HG03558 (cell line): ENCODE measurements around the gene CBX4.

ENCODE experiments used
- ATAC-seq: cut with Tn5 transposase; IDR thresholded peaks from one replicate; pipeline ENCODE4 v1.9.1; 2021; ENCODE audit warnings: moderate number of reproducible peaks; ENCODE audit not compliant: unreplicated experiment; ENCODE audit errors: extremely low read depth

The CBX4 gene

DNA sequence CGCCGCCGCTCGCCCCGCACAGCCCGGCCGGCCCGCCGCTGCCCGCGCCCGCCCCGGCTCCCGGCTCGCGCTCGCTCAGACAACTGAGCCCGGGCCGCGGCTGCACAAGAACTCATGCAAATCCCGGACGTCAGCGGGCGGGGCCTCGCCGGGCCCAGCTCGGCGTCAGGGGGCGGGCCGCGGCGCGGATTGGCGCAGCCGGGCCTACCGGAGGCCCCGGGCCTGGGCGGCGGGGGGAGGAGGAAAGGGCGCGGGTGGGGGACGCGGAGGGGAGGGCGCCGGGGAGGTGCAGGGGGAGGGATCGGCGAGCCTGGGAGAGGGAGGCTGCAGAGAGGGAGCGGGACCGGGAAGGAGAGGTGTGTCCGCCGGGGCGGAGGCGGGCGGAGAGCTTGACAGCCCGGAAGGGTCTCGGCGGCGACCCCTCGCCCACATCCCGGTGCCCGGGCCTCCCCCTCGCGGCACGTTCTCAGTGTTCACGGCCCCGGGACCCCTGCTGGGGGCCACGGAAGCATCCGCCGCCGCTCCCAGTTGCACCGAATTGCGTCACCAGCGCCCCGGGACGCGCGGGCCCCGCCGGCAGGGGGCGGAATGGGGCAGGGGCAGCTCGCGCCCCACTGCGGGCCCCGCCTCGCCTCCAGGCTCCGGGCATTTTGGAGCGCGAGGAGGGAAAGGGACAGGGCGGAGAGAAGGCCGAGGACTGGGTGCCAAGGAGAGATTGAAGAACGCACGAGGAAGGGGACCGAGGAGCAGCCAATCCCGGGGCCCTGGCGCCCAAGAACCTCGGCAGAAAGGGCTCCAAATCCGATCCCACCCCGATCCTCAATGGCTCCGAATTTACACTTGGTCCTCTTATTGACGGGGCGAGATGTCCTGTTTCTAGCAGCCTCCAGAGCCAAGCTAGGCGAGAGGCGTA, at the start of gene CBX4:
CBX4 (minus strand) TSS at position 85 of the 913 bp plus-strand sequence. CDS start 189 bp downstream, outside the sequence.
- ATAC-seq, result no peak

DNA sequence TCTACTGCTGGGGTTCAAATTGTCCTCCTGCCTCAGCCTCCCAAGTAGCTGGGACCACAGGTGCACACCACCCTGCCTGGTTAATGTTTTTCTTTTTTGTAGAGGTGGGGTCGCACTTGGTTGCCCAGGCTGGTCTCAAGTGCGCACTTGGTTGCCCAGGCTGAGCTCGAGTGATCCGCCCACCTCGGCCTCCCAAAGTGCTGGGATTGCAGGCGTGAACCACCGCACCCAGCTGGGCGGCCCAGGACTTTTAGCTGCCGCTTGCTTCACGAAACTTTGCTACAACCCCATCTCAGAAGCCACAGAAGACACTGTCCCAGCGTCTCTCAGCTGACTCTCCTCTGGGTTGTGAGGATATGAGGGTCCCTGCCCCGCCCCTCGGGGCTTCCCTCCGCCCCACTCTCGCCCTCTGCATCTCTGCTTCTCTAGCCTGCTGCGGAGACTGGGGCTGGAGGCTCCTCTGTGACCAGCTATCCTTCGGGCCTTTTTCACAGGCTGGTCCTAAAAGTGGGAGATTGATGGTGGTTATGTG, 48.8 kb upstream of the CBX4 start:
- ATAC-seq, result no peak

DNA sequence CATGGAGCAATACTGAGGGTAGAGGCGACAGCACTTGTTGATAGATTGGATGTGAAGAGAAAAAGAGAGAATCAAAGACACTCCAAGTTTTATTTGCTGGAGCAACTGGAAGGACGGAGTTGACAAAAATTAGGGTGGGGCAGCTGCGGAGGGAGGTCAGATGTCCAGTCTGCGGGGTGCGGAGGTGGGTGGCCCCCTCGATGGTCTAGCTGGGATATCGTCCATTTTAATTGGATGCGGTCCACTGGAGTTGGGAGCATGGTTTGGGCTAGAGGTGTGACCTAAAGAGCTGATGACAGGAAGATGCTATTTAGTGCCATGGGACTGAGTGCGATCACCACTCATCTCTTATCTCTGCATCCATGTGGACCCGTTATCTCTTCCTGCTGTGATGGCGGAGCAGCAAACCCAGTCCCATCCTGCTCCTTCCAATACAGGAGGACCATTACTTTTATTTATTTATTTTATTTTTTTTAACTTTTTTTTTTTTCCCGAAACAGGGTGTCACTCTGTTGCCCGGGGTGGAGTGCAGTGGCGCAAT, 48.3 kb upstream of the CBX4 start:
- ATAC-seq, result no peak

DNA sequence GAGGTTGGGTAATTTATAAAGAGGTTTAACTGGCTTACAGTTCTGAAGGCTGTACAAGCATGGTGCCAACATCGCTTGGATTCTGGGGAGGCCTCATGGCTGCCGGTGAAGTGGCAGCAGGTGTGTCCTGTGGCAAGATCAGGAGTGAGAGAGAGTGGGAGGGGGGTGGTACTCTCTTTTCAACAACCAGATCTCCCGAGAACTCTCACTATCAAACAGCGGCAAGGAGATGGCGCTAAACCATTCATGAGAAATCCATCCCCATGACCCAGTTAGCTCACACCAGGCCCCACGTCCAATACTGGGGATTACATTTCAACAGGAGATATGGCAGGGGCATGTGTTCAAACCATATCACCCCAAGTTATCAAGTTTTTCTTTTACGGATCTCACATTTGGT, 44.0 kb upstream of the CBX4 start:
- no peak for ATAC-seq

DNA sequence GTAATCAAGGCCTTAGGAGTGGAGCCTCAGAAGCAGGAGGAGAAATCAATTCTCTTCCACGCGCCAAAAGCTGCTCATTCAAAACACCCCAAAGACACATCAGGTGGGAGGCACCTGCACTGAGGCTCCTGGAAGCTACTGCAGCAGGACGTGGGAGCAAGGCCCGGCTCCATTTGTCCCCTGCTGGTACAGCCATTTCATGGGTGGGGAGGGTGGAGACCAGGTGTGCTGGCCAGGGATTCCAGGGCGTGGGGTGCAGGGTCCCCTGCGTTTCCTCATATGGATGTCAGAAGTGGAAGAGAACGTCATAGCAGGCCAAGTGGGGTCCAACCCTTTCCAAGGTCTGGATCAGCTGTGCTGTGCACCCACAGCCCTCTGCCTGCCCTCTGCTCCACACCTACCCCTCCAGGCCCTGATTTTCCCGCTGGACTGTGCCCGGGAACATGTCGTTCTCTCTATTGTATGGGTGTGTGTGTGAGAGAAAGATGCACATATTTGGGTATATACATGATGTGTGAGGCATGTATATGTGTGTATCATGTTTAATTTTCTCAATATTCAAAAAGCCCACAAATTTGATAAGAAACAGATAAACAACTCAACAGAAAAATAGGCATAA, 39.2 kb upstream of the CBX4 start:
- ATAC-seq, result no peak

DNA sequence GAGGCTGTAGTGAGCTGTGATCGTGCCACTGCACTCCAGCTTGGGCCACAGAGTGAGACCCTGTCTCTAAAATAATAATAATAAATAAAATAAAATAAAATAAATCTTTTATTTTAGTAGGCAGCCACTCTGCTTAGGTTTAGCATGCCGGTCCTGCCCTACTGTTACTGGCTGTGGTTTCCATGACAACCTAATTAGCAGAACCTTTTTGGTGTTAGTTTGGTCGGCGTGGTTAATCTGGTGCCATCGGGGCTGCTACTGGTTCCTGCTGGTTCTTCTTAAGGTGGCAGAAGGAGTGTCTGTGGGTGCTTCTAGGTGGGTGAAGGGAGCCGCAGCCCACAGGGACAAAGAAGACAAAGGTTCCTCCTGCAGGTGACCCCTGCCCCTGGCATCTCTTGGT, 37.8 kb upstream of the CBX4 start:
- ATAC-seq, result no peak

DNA sequence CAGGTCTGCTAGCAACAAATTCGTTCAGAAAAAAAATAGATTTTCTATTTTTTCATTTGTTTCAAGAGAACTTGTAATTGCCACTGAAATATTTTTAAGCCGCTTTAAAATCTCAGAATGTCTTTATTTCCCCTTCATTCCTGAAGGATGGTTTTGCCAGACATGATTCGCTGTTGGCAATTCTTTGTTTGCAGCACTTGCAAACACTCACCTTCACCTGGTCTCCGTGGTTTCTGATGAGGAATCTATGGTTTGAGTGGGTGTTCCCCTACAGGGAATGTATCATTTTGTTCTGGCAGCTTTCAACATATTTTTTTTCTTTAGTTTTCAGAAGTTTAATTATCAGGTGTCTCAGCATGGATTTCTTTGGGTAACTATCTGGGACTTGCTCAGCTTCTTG, 36.3 kb upstream of the CBX4 start:
- no peak for ATAC-seq

DNA sequence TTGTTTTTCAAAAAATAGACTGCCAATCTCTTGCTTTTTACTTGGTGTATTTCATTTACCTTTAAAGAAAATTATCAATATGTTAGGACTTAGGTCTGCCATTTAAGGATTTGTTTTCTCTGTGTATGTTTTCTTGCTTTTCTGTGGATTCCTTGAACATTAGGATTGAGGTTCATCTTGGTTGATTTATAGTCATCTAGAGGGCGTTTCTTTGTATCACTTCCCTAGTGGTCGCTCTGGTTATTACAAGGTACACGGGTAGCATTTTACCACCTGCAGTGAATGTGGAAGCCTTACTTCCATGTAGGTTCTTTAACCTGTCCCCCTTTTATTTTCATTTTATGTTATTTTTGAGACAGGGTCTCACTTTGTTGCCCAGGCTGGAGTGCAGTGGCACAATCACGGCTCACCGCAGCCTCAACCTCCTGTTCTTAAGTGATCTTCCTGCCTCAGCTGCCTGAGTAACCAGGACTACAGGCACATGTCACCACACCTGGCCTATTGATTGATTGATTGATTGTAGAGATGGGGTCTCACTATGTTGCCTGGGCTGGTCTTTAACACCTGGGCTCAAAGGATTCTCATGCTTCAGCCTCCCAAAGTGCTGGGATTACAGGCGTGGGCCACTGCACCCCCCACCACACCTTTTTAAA, 35.2 kb upstream of the CBX4 start:
- ATAC-seq, result no peak

DNA sequence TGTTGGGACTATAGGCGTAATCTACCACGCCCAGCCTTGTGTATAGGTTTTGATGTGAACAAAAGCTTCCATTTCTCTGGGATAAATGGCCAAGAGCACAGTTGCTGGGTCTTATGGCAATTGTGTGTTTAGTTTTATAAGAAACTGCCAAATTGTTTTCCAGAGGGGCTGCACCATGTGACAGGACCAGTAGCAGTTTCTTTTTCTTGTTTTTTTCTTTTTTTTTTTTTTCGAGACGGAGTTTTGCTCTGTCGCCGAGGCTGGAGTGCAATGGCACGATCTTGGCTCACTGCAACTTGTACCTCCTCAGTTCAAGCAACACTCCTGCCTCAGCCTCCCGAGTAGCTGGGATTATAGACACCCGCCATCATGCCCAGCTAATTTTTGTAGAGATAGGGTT, 34.3 kb upstream of the CBX4 start:
- no peak for ATAC-seq

DNA sequence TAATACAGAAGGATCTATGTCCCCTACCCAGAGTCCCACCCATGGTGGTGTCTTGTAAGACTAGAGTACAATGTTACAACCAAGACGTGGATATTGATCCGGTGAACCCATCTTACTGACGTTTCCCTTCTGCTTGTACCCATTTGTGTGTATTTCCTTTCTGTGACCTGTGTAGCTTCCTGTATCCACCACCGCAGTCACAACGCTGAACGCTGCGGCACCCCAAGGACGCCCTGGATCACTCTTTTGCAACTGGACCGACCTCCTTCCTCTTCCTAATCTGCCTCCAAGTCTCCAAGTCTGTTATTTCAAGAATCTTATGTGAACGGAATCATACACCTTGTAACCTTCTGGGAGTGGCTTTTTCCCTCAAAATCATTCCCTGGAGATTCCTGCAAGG, 33.5 kb upstream of the CBX4 start:
- no peak for ATAC-seq

DNA sequence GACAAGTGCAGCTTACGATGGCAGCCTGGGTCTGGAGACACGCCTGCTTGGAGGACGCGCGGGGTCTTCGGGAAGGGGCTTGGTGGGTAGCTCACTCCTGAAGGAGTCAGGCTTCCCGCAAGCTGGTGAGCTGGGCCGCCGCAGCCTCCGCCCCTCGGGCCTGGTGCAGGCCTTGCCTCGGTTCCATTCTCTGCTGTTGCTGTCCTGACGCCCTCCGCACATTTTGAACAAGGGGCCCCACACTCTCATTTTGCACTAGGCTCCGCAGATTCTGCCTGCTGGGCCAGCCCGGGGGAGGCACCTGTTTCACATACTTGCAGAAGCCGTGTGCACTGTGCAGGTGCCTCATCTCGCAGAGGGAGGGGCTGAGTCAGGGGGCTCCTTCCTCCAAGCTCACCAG, 31.9 kb upstream of the CBX4 start:
- ATAC-seq, result no peak

DNA sequence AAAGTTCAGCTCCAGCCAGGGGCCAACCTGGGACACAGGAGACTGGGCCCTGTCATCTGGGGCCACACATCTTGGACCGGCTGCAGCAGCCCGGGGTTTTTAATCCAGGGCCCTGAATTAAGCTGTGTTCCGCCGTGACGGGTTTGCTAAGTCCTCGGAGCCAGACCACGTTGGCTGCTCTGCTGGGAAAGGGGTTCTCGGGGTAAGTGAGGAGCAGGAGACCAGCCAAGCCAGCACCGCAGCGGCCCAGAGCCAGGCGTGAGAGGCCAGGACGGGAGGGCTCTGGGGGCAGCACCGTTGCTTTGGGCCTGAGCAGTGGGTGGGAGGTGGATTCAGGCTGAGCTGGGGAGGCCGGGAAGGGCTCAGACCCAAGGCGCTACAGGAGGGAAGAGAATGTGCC, 31.3 kb upstream of the CBX4 start:
- ATAC-seq, result no peak

DNA sequence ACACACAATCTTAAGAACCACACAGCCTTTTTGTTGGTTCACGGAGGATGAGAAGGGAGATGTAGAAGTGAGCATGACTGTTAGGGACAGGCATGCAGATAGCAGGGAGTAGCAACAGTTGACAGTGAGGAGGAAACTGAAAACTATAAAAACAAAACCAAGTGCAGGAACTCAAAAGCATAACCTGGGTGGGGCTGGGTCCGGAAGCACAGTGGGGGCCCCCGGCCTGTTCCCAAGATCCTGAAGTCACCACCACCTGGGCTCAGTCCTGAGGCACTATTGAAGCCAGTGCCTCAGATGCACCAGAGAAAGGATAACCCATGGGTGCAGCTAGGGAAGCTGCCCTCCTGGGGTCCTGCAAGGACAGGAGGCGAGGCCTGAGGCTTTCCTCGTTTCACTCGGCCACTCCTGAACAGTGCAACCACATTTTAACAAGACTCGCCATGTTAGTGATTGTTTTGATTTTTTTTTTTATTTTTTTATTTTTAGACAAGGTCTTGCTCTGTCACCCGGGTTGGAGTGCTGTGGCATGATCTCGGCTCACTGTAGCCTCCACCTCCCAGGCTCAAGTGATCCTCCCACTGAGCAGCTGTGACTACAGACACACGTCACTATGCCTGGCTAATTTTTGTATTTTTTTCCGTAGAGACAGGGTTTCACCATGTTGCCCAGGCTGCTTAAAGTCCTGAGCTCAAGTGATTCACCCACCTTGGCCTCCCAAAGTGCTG, 27.7 kb upstream of the CBX4 start:
- no peak for ATAC-seq

DNA sequence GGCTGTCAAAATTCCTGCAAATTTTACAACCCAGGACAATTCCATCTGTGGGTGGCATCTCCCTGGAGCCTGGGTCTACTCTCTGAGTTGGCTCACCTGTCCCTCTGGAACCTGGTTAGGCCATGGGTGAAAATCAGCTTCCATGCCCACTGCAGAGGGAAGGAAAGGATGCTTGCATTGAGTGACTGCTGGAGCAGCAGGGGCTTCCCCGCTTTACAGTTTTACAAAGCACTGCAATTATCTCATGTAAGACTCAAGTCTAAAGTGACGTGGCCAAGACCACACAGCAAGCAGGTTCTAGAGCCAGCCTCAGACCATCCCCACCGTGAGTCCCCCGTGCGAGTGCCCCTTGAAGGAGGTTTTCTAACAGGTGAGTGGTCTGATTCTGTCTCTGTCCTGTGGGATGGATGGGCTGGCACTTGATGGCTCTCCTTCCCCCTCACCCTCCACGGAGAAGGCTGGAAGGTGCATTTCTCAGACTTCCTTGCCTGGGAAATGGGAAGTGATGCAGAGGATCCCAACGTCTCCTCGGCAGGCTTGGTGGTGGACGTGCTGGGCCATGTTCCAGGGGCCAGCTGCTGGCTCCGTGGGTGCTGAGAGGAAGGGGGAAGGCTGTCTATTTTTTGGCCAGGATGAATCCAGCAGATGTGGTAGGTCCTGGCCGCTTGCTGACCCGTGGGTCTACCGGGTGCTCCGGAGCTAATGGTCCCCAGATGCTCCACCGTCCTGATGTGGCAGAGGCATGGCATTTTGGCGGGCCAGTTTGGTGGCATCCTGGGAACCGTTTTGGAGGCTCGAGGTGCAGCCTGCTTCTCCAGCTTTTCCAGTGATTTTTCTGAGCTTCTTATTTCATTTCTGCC, 26.3 kb upstream of the CBX4 start:
- no peak for ATAC-seq

DNA sequence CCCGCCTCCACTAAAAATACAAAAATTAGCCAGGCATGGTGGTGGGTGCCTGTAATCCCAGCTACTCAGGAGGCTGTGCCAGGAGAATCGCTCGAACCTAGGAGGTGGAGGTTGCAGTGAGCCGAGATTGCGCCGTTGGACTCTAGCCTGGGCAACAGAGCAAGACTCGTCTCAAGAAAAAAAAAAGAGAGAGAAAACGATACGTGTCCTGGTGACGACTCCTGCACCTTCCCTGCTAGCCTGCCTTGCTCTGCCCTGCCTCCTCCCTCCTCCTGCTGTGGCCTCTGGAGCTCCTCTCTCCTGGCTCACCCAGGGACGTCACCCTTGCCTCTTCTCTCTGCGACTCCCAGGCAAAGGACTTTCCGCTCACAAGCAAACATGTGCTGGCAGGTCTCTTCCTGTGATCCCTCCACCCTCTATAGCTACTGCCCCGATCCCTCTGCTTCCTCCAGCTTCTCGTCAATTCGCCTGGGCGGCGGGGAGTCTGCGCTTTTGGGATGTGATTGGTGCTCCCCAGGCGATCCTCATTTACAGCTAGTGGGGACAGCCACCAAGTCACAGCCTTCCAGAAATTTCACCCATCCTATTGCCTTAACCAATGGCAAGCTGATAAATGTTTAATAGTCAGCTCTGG, 25.5 kb upstream of the CBX4 start:
- no peak for ATAC-seq

DNA sequence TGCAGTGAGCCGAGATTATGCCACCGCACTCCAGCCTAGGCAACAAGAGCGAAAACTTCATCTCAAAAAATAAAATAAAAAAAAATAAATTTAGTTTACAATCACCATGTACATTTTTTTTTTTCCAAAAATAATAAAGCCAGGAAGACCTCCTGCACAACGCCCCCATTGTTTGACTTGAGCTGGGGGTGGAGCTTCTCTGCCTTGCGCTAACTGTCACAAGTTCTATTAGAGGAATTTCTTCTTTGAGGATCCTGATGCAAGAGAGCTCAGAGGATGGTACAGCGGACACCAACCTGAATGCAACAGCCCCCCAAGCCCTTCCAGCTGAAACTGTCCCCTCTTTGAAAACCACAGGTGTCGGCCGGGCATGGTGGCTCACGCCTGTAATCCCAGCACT, 24.9 kb upstream of the CBX4 start:
- ATAC-seq, result no peak

DNA sequence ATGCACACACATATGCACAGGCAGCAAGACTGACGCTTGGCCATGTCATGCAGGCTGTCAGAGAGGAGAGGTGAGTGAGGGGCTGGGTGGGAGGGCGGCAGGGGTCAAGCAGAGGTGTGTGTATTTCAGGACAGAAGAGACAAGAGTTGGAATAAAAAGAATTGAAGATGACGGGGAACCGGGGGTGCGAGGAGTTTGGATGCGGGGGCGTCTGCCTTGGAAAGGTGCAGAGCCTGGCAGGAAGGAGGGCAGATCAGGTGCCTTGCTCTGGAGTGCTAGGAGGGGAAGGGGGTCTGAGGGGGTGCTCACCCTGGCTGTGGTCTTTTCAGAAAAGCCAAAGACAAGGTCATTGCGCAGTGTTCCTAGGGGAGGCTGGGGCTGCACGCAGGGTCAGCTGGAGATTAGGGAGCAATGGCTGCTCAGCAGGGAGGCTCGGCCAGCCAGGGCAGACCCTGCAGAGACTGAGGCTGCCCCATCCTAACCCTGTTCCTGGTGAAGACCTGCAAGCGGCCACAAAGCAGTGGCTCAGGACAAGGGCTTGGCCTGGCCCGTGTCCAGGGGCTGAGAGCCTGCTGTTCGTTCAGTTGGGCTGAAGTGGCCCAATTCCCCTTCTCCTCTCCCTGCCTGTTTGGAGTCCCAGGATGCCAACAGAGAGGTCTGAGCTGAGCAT, 23.7 kb upstream of the CBX4 start:
- no peak for ATAC-seq

DNA sequence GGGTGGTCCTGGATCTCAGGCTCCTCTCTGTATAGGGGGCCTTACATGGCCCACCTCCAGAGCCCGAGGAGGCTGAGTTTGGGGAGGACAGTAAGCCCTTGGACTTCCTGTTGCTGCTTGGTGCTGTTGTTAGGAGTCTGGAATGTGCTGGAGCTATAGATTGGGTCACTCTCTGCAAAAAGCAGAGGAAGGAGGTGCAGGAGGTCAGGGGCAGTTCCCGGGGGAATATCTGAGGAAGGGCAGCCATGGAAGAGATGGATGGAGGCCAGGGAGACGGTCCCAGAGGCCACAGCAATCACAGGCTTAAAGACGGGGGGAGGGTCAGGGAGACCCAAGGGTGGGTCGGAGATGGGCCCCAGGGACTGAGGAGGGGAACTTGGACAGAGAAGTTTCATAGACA, 23.0 kb upstream of the CBX4 start:
- ATAC-seq, result no peak
